Hepatocyte (in vitro differentiated cells): ENCODE data around the gene SLC30A9.

ENCODE experiments used
- CTCF ChIP-seq: fragments of 200-600 bp; sonication (generic); IDR thresholded peaks from 2 replicates; pipeline ENCODE4 v1.5.1; 2016; ENCODE audit warnings: antibody characterized with exemption, mild to moderate bottlenecking; ENCODE audit not compliant: poor library complexity
- EZH2 ChIP-seq: fragments of 200-600 bp; sonication (generic); IDR thresholded peaks from 2 replicates; pipeline ENCODE4 v1.6.1; 2016; ENCODE audit warnings: antibody characterized with exemption, mild to moderate bottlenecking, borderline replicate concordance

GRCh38 chr4:41967392-41967791, 22.9 kb upstream of the SLC30A9 start:
- TF ChIP-seq CTCF (no peak), EZH2 (no peak)
